Posterior cingulate gyrus (tissue), 11 donors: ENCODE results near the gene ARID5A.
A peak's percentile ranks its signal among the peaks of the same experiment; 100 is the strongest.
"Not testable (repeated sequence)": the region's sequence is repeated elsewhere in the genome, so short reads cannot be mapped to it uniquely, and the experiment has no call there.

Experiments used
- DNase-seq, 10 donors: peaks; one replicate each; pipeline versions ENCODE4 v3.0.0 to v3.0.0-alpha.2; 2020 to 2021; ENCODE audit warnings: mixed read lengths in 3 of 10
- intact Hi-C: fragments of 100-400 bp; cut with DNase I; formaldehyde crosslinking; loops from one replicate; pipeline ENCODE4 v1.15.1; 2023

The ARID5A gene

GRCh38 chr2:96552315-96553175 lies 16.0 kb downstream of the ARID5A start:
- DNase-seq = peak in 1 of 10 donors; percentile 75
- intact Hi-C loops = no loop called here

DNA sequence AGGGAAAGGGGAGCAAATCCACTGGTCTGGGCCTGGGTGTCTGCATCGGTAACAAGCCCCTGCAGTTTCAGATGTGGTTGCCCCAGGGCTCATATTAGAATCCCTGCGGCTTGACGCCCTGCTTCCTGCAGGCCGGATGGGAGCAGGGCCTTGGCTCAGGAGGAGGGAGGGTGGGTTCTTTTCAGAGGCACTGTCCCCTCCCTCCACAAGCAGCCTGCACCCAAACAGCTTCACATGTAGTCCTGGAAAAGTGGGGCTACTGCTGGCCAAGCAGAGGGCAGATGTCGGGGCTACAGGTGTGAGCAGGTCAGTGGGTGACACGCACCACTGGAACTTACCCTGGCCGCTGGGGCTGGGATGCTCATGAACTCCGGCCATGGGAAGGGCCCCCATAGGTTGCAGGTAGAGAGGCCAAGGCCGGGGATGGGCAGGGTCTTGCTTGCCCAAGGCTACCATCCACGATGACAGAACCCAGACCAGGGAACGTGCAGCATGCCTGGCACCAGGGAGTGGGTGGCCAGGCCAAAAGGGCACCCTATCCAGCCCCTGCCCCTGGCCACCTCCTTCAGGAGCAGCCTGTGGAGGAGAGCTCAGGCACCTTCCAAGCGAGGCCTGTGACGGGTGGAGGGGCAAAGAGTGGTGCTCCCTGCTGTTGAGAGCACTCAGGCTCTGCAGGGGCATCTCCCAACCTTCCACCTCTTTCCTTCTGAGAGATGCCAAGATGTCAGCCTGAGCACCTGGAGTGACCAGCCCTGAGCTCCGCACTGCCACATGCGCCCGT lies 16.8 kb downstream of the ARID5A start:
- intact Hi-C loops = no loop called here
- DNase-seq = peak in 1 of 10 donors; percentile 77

- intact Hi-C loops = loop anchor here (1.0 kb wide), 1 partner anchor 45 kb away; no protein-coding TSS in a partner anchor
- not testable (repeated sequence) for DNase-seq
Measured at GRCh38 chr2:96553957-96554292, 17.4 kb downstream of the ARID5A start.

GRCh38 chr2:96554293-96555145 lies 18.0 kb downstream of the ARID5A start:
- intact Hi-C loops = loop anchor here (1.0 kb wide), 1 partner anchor 45 kb away; no protein-coding TSS in a partner anchor
- DNase-seq = peak; percentile 55 to 97 (median 78)

GRCh38 chr2:96555146-96555610 lies 18.6 kb downstream of the ARID5A start:
- intact Hi-C loops = no loop called here
- DNase-seq = no peak

GRCh38 chr2:96556441-96557330 lies 20.1 kb downstream of the ARID5A start:
- peak in 2 of 10 donors; percentile 22 to 55 for DNase-seq
- intact Hi-C loops = no loop called here

GRCh38 chr2:96557421-96557820 lies 20.9 kb downstream of the ARID5A start:
- DNase-seq = peak in 1 of 10 donors; percentile 72
- intact Hi-C loops = not testable (repeated sequence)

- intact Hi-C loops = no loop called here
- peak in 1 of 10 donors; percentile 31 for DNase-seq
Measured at GRCh38 chr2:96558061-96558460, 21.5 kb downstream of the ARID5A start.

DNA sequence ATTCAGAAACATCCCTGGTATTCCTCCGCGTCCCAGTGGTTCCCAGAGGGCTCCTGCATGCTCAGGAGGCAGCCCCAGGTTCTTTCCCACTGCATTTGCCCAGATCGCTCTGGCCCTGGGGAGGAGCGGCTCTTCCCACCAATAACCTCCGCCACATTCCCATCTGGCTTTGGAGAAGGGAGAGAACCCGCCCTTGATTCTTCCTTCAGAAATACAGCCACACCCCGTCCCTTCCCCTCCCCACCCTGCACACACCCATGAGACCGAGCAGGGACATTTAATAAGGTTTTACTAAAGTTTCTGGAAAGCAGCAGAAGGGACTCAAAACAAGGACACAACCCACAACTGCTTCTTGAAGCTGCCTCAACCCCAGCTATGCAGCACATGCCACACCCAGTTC lies 21.9 kb downstream of the ARID5A start:
- intact Hi-C loops = no loop called here
- no peak for DNase-seq

DNA sequence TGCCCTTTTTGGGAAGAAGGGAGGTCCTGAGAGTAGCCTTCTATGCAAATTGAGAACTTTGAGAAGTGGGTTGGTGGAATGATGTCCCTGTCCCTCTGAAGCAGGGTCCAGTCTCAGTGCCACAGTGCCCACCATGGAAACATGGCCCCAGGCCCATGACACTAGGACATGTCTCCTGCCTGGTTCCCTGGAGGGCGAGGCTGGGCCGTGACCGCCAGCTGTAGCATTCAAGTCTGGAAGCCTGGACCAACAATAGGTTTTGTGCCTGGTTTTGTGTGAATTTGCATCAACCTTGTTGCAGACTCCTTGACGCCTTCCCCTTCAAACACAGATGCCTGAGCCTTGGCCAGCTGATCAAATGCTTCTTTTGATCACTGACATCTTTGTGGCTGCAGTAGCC lies 27.5 kb downstream of the ARID5A start:
- intact Hi-C loops = no loop called here
- DNase-seq = peak in 1 of 10 donors; percentile 76

GRCh38 chr2:96564563-96564962 lies 28.0 kb downstream of the ARID5A start:
- intact Hi-C loops = no loop called here
- DNase-seq = peak in 1 of 10 donors; percentile 24

DNA sequence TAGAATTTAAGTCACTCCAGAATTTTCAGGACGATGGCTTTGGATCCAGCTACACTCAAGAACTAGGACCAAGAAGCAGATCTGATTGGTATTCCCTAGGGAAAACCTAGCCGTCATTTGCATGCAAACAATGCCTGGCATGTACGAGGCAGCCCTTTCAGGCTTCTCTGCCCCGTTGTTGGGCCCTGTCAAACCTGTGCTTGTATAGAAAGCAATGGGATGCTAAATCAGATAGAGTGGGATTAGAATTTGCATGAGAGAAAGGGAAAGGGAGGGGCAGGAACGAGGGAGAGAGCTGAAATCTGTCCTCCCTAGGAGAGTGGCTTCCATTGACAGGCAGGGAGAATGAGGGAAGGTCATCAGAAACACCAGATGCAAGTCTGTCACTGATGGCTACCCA lies 28.6 kb downstream of the ARID5A start:
- DNase-seq = no peak
- intact Hi-C loops = no loop called here

DNA sequence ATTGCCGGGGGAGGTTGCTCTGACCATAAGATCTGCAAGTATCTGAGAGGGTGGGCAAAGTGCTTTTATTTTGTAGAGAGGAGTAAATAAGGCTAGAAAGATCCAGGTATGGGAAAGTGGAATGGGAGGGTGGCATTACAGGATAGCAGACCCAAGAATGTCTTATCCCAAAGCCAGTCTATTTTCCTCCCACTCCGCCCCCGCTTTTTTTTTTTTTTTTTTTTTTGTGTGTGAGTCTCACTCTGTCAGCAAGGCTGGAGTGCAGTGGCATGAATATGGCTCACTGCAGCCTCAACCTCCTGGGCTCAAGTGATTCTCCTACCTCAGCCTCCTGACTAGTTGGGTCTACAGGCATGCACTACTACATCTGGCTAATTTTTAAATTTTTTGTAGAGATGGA lies 31.5 kb downstream of the ARID5A start:
- intact Hi-C loops = no loop called here
- DNase-seq = no peak

GRCh38 chr2:96574364-96574763 lies 37.8 kb downstream of the ARID5A start:
- intact Hi-C loops = no loop called here

DNA sequence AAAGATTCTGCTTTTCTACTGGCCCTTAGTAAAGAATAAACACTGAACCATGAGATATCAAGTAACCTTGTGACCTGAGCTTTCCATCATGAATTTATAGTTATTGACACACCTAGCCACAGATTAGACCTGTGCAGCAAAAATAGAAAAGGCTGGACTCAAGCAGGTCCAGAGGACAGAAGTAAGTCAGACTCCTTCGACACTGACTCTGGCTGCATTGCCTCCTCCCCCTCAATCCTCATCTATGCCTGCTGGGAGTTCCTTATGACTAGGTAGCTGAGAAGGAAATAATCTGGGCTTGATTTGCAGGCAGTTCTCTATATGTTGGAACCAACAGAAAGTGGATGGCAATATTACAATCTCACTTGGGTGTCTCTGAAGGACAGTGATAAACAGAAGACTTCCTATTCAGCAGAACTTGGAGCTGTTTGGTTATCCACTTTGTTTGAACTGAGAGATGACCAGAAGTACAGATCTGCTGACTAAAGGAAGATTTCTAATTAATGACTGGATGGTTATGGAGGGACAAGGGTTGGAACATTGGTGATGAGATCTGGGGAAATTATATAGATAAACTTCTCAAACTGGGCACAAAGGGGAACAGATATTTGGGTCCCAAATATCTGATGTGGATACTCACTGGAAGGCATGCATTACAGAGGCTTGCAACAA lies 39.4 kb downstream of the ARID5A start:
- intact Hi-C loops = no loop called here
- DNase-seq = no peak

More at GRCh38 chr2:96574364-96574763, 37.8 kb downstream of the ARID5A start:
- no peak for DNase-seq

DNA sequence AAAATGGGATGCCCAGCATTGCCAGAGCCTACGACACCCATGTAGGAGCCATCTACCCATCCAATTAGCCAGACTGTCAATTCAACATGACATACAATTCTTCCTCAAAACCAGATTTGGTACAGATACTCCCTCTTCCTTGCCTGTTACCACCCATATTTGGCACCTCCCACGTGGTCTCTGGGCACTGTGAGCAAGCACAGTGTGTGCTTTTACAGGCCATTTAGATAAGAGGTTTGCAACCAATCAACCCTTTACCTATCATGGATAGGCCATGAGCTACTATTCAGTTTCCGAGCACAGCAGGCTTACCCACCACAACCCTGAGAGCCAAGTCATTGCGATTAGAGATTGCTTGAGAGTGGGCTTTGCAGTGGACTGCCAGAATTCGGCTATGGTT lies 40.9 kb downstream of the ARID5A start:
- DNase-seq = no peak
- intact Hi-C loops = no loop called here

GRCh38 chr2:96578731-96579130 lies 42.2 kb downstream of the ARID5A start:
- no peak for DNase-seq
- intact Hi-C loops = no loop called here

- peak in 1 of 10 donors; percentile 47 for DNase-seq
- intact Hi-C loops = no loop called here
Measured at GRCh38 chr2:96579422-96579821, 42.9 kb downstream of the ARID5A start.

GRCh38 chr2:96580771-96581170 lies 44.2 kb downstream of the ARID5A start:
- peak in 3 of 10 donors; percentile 17 to 30 (median 24) for DNase-seq
- intact Hi-C loops = no loop called here
